OCI-LY7 (cell line): ENCODE results near the gene SNAPC4. TPM values are rescaled to one million over a fixed set of nuclear protein-coding genes. Genes with fewer than 3 reads are reported as not detected.

Experiments used
- BruUV-seq: library from RNA; stranded (reverse); fragments of 400-500 nt; replicated peaks from 2 replicates; lab custom pipeline; 2021; lab: Mats Ljungman, UMichigan
- CTCF ChIA-PET: fragments of 300-600 bp; sonication (Branson Sonifier 250); formaldehyde crosslinking; loops from one replicate; lab custom pipeline; 2022; ENCODE audit warnings: antibody characterized with exemption; ENCODE audit not compliant: unreplicated experiment; lab: Charles Lee
- POLR2A ChIA-PET: fragments of 300-600 bp; sonication (Branson Sonifier 250); formaldehyde crosslinking; loops from one replicate; lab custom pipeline; 2022; ENCODE audit warnings: antibody characterized with exemption; lab: Charles Lee
- DNase-seq: peaks from one replicate; pipeline ENCODE4 v3.0.0-alpha.2; 2015; ENCODE audit warnings: low spot score
- H2AFZ ChIP-seq: fragments of 200-600 bp; sonication (generic), shearing (Covaris generic); 2 replicates; pipeline ENCODE4 v1.6.1; 2014; ENCODE audit warnings: mild to moderate bottlenecking, antibody characterized with exemption, low read length, moderate library complexity
- H3K27ac ChIP-seq: fragments of 200-600 bp; sonication (generic); 2 replicates; pipeline ENCODE4 v1.5.1; 2014; ENCODE audit warnings: mixed run types, low read depth, mild to moderate bottlenecking, moderate library complexity, low read length, inconsistent platforms; ENCODE audit not compliant: poor library complexity, severe bottlenecking
- H3K36me3 ChIP-seq: fragments of 200-600 bp; sonication (generic); 2 replicates; pipeline ENCODE4 v1.6.1; 2014; ENCODE audit warnings: mild to moderate bottlenecking, antibody characterized with exemption, low read length, moderate library complexity, mixed read lengths; ENCODE audit not compliant: insufficient read depth
- H3K4me1 ChIP-seq: fragments of 200-600 bp; sonication (generic); 2 replicates; pipeline ENCODE4 v1.5.1; 2014; ENCODE audit warnings: mild to moderate bottlenecking, low read length; ENCODE audit not compliant: insufficient read depth, poor library complexity, severe bottlenecking
- H3K4me2 ChIP-seq: fragments of 200-600 bp; sonication (generic); 2 replicates; pipeline ENCODE4 v1.6.1; 2014; ENCODE audit warnings: mild to moderate bottlenecking, low read length
- H3K4me3 ChIP-seq: fragments of 200-600 bp; sonication (generic); 2 replicates; pipeline ENCODE4 v1.5.1; 2014; ENCODE audit warnings: mild to moderate bottlenecking, low read depth, low read length; ENCODE audit not compliant: poor library complexity, severe bottlenecking
- H3K79me2 ChIP-seq: fragments of 200-600 bp; sonication (generic); 2 replicates; pipeline ENCODE4 v1.6.1; 2016; ENCODE audit warnings: low read depth, mild to moderate bottlenecking, low read length, moderate library complexity, mixed read lengths; ENCODE audit not compliant: insufficient read depth
- H3K9me2 ChIP-seq: fragments of 200-600 bp; sonication (generic); 2 replicates; pipeline ENCODE4 v1.6.1; 2016; ENCODE audit warnings: mild to moderate bottlenecking, low read length, mixed read lengths; ENCODE audit not compliant: insufficient read depth
- H3K9me3 ChIP-seq: fragments of 200-600 bp; sonication (generic); 2 replicates; pipeline ENCODE4 v1.6.1; 2014; ENCODE audit warnings: mild to moderate bottlenecking, mixed run types, low read length, mixed read lengths
- H4K20me1 ChIP-seq: fragments of 200-600 bp; sonication (generic); 2 replicates; pipeline ENCODE4 v1.6.1; 2014; ENCODE audit warnings: mild to moderate bottlenecking, antibody characterized with exemption, low read length, moderate library complexity, mixed read lengths; ENCODE audit not compliant: insufficient read depth
- EZH2phosphoT487 ChIP-seq: fragments of 200-600 bp; sonication (generic); IDR thresholded peaks from 2 replicates; pipeline ENCODE4 v1.6.1; 2018; ENCODE audit warnings: low read depth, borderline replicate concordance, mild to moderate bottlenecking, mixed run types, antibody characterized with exemption, low read length, moderate library complexity, mixed read lengths
- intact Hi-C: fragments of 100-400 bp; cut with micrococcal nuclease; formaldehyde crosslinking; loops from one replicate; pipeline ENCODE4 v1.10.0; 2022; ENCODE audit not compliant: unreplicated experiment
- total RNA-seq, 2 experiments: library from RNA; depleted of rRNA in 1 of 2; stranded (reverse); fragments of >200 nt in 1 of 2; shearing (Covaris generic) in 1 of 2; gene quantifications; 2 replicates each; pipeline ENCODE4 v1.2.3, GENCODE V29; 2014 to 2022
- TF ChIP-seq, protein P1 (sequence below): fragments of 200-600 bp; sonication (generic); conservative IDR thresholded peaks from 2 replicates; pipeline ENCODE4 v1.5.1; 2014; ENCODE audit warnings: mild to moderate bottlenecking, antibody characterized with exemption, low read length, moderate library complexity, mixed read lengths

SNAPC4 gene
- total RNA-seq, 2 experiments from 2014 or later = 13.4 to 16.8 TPM

DNA sequence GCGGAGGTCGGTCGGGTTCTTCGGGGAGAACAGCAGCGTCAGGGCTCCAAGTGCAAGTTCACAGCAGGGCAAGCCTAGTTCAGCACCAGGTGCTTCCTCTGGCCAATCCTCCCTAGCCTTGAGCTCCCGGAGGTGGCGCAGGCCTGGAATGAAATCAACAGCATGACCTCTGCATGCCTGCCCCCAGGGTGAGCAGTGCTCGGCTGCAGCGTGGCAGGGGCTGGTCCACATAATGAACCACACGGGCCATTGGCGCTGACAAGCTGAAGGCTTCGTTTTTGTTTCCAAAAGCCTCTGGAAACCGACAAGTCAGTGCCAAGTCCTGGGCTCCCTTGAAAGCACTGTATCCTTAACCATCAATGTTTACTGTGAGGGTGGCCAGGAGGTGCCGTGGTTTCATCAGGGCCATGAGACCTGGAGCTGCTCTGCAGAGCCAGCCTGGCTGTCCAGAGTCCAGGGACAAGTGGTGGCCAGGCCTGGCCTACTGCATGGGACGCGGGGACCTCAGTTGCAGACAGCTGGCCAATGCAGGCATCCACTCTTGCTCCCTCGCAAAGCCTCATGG, 41.8 kb upstream of the SNAPC4 start:
- ChIA-PET CTCF (no interaction called here), POLR2A (no interaction called here)

DNA sequence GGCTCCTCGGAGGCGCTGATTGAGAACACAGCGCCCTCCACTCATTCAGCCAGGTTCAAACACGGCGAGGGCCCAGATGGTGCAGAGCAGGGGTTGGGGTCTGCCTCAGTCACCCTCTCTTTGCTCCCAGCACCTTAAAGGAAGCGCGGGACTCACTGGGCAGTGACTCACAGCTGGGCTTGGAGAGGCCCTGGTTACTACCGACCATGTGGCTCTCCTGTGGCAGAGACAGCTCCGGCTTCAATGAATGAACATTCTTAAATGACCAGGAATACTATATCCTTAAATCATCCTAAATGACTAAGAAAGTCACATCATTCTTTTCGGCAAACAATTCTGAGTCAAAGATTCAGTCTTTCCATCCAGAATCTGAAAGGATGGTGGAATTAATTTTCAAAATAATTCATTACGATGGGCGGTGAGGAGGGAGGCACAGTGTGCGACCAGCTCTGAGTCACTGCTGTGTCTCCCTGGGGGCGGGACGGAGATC, 41.3 kb upstream of the SNAPC4 start:
- Histone ChIP-seq H3K9me3 (no peaks in the 10 kb centered on the region), H3K4me3 (no peak overlapping the region)
- POLR2A ChIA-PET = no interaction called here

More for the DNA sequence above, 41.8 kb upstream of the SNAPC4 start:
- H3K79me2 ChIP-seq = peaks cover 22% of the 10 kb centered on the region; the same call in 1 of the 2 replicates
- no TSS peak for BruUV-seq
- H3K27ac ChIP-seq = no peak overlapping the region
- H2AFZ ChIP-seq = no peak overlapping the region
- H3K4me3 ChIP-seq = no peak overlapping the region
- H3K4me2 ChIP-seq = no peak overlapping the region
- intact Hi-C loops = no loop called here
- peaks cover 8% of the 10 kb centered on the region for H4K20me1 ChIP-seq
- TF ChIP-seq, protein P1, sequence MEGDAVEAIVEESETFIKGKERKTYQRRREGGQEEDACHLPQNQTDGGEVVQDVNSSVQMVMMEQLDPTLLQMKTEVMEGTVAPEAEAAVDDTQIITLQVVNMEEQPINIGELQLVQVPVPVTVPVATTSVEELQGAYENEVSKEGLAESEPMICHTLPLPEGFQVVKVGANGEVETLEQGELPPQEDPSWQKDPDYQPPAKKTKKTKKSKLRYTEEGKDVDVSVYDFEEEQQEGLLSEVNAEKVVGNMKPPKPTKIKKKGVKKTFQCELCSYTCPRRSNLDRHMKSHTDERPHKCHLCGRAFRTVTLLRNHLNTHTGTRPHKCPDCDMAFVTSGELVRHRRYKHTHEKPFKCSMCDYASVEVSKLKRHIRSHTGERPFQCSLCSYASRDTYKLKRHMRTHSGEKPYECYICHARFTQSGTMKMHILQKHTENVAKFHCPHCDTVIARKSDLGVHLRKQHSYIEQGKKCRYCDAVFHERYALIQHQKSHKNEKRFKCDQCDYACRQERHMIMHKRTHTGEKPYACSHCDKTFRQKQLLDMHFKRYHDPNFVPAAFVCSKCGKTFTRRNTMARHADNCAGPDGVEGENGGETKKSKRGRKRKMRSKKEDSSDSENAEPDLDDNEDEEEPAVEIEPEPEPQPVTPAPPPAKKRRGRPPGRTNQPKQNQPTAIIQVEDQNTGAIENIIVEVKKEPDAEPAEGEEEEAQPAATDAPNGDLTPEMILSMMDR = no peak
- no peak for TF ChIP-seq EZH2phosphoT487
- H3K36me3 ChIP-seq = peaks cover 69% of the 10 kb centered on the region
- no peaks in the 10 kb centered on the region for H3K9me2 ChIP-seq
- DNase-seq = no peak
- H3K9me3 ChIP-seq = no peaks in the 10 kb centered on the region
- H3K4me1 ChIP-seq = peaks cover 20% of the 10 kb centered on the region

More for the DNA sequence above, 41.3 kb upstream of the SNAPC4 start:
- BruUV-seq = no TSS peak
- Histone ChIP-seq H3K4me1 (peaks cover 23% of the 10 kb centered on the region), H3K9me2 (no peaks in the 10 kb centered on the region), H3K36me3 (peaks cover 65% of the 10 kb centered on the region), H3K4me2 (no peak overlapping the region), H2AFZ (no peak overlapping the region), H4K20me1 (peaks cover 8% of the 10 kb centered on the region), H3K79me2 (peaks cover 25% of the 10 kb centered on the region; the same call in 1 of the 2 replicates), H3K27ac (no peak overlapping the region)
- intact Hi-C loops = no loop called here
- CTCF ChIA-PET = no interaction called here
- TF ChIP-seq, protein P1 = no peak
- TF ChIP-seq EZH2phosphoT487 = no peak
- no peak for DNase-seq
